Measurements from ENCODE around the gene WNK2.

DNA sequence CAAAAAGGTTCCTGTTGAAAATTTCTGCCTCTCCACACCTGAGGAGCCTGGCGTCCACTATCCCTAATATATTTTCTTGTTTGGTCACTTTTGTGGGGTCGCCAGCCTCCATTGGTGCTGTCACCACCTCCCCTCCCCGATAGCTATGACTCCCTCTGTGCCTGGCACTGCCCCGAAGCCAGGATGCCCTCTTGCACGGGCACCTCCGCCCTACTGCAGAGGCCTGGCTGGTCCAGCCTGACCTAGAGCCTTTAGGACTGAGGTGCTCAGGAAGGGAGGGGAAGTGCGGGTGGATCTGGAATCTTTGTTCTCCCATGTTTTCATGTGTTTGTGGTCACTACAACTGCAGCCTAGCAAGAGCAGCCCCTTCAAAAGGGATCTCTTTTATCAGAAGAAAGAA lies 62.6 kb downstream of the WNK2 start:
- TF ChIP-seq, protein P1, sequence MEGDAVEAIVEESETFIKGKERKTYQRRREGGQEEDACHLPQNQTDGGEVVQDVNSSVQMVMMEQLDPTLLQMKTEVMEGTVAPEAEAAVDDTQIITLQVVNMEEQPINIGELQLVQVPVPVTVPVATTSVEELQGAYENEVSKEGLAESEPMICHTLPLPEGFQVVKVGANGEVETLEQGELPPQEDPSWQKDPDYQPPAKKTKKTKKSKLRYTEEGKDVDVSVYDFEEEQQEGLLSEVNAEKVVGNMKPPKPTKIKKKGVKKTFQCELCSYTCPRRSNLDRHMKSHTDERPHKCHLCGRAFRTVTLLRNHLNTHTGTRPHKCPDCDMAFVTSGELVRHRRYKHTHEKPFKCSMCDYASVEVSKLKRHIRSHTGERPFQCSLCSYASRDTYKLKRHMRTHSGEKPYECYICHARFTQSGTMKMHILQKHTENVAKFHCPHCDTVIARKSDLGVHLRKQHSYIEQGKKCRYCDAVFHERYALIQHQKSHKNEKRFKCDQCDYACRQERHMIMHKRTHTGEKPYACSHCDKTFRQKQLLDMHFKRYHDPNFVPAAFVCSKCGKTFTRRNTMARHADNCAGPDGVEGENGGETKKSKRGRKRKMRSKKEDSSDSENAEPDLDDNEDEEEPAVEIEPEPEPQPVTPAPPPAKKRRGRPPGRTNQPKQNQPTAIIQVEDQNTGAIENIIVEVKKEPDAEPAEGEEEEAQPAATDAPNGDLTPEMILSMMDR (IDR thresholded peaks at IDR 0.05; ENCODE audit: low read depth, low read length): no peak
- no peak for TF ChIP-seq POLR2A (IDR thresholded peaks at IDR 0.05; ENCODE audit: extremely low read depth, insufficient read length)
